Lower lobe of right lung (tissue), 2 donors: ENCODE results near the gene BEX4. TPM values are rescaled to one million over a fixed set of nuclear protein-coding genes. Genes with fewer than 3 reads are reported as not detected.
A peak's percentile ranks its signal among the peaks of the same experiment; 100 is the strongest.
"Not testable (repeated sequence)": the region's sequence is repeated elsewhere in the genome, so short reads cannot be mapped to it uniquely, and the experiment has no call there.

Source experiments
- ATAC-seq, 2 donors: fragments of 200-7000 bp; cut with Tn5 transposase; one replicate each; pipeline ENCODE4 v1.9.1; 2020 to 2022; ENCODE audit warnings: mild to moderate bottlenecking in 2 of 2, moderate library complexity in 2 of 2
- DNase-seq: peaks from one replicate; pipeline ENCODE4 v3.0.0-alpha.2; 2020
- H3K27ac ChIP-seq: fragments of 200-600 bp; one replicate; pipeline ENCODE4 v1.8.0; 2022
- H3K27me3 ChIP-seq: fragments of 200-600 bp; one replicate; pipeline ENCODE4 v1.8.0; 2022; ENCODE audit warnings: low read depth
- H3K36me3 ChIP-seq: fragments of 200-600 bp; one replicate; pipeline ENCODE4 v1.8.0; 2022; ENCODE audit warnings: mild to moderate bottlenecking
- H3K4me1 ChIP-seq: fragments of 200-600 bp; one replicate; pipeline ENCODE4 v1.8.0; 2022
- H3K4me3 ChIP-seq: fragments of 200-600 bp; one replicate; pipeline ENCODE4 v1.8.0; 2022; ENCODE audit warnings: mild to moderate bottlenecking
- H3K9me3 ChIP-seq: fragments of 200-600 bp; one replicate; pipeline ENCODE4 v1.8.0; 2022
- CTCF ChIP-seq: fragments of 200-600 bp; IDR thresholded peaks from one replicate; pipeline ENCODE4 v1.8.0; 2022; ENCODE audit warnings: antibody characterized with exemption, mild to moderate bottlenecking
- intact Hi-C: fragments of 100-400 bp; cut with DNase I; formaldehyde crosslinking; loops from one replicate; pipeline ENCODE4 v1.11.0; 2022
- total RNA-seq: library from RNA; stranded (reverse); fragmentation: NEBNext Ultra II Directional; extraction: Animal tissue kit (Norgen Biotek cat#: 25700); gene quantifications from one replicate; pipeline ENCODE4 v1.2.1, GENCODE V29; 2021
- donor health status: DM: no; HTN: yes; CAD: no; lungs with severe emphysema.

The BEX4 gene
- total RNA-seq, 1 donor from 2014 or later: 37.3 TPM

- no peaks in the 10 kb centered on the region for H3K4me1 ChIP-seq
- H3K27ac ChIP-seq: no peak overlapping the region
- H3K27me3 ChIP-seq: no peaks in the 10 kb centered on the region
- H3K9me3 ChIP-seq: no peaks in the 10 kb centered on the region
- no peak for TF ChIP-seq CTCF
- intact Hi-C loops: loop anchor here (10.0 kb wide), 1 partner anchor 255 kb away; no protein-coding TSS in a partner anchor
- no peak overlapping the region for H3K4me3 ChIP-seq
- DNase-seq (no peak), ATAC-seq (no peak)
- no peaks in the 10 kb centered on the region for H3K36me3 ChIP-seq
Observed at GRCh38 chrX:103210056-103210455, 4.9 kb upstream of the BEX4 start.

- Histone ChIP-seq H3K9me3 (no peaks in the 10 kb centered on the region), H3K4me1 (no peaks in the 10 kb centered on the region), H3K4me3 (no peak overlapping the region), H3K36me3 (no peaks in the 10 kb centered on the region), H3K27ac (no peak overlapping the region), H3K27me3 (no peaks in the 10 kb centered on the region)
- DNase-seq (no peak), ATAC-seq (peak in 1 of 2 donors; percentile 38)
- TF ChIP-seq CTCF: peak; percentile 45
- intact Hi-C loops: loop anchor here (10.0 kb wide), 1 partner anchor 254 kb away; no protein-coding TSS in a partner anchor
Observed at GRCh38 chrX:103211012-103211715, 3.7 kb upstream of the BEX4 start.

- intact Hi-C loops: loop anchor here (10.0 kb wide), 1 partner anchor 252 kb away; no protein-coding TSS in a partner anchor
Observed at GRCh38 chrX:103212749-103213457, 2.0 kb upstream of the BEX4 start.

GRCh38 chrX:103215425-103215991 lies 600 bp downstream of the BEX4 start:
- no peaks in the 10 kb centered on the region for H3K36me3 ChIP-seq
- H3K4me3 ChIP-seq: peak overlapping the region; percentile 70
- intact Hi-C loops: loop anchor here (10.0 kb wide), 1 partner anchor 249 kb away; no protein-coding TSS in a partner anchor
- TF ChIP-seq CTCF: no peak
- peak; percentile 77 to 78 for ATAC-seq
- no peaks in the 10 kb centered on the region for H3K4me1 ChIP-seq
- DNase-seq: peak; percentile 48
- no peaks in the 10 kb centered on the region for H3K27me3 ChIP-seq
- H3K27ac ChIP-seq: peak overlapping the region; percentile 86
- no peaks in the 10 kb centered on the region for H3K9me3 ChIP-seq

More at GRCh38 chrX:103212749-103213457, 2.0 kb upstream of the BEX4 start:
- Histone ChIP-seq H3K36me3 (no peaks in the 10 kb centered on the region), H3K27me3 (no peaks in the 10 kb centered on the region), H3K4me3 (no peak overlapping the region), H3K9me3 (no peaks in the 10 kb centered on the region), H3K27ac (no peak overlapping the region), H3K4me1 (no peaks in the 10 kb centered on the region)
- TF ChIP-seq CTCF: no peak
- DNase-seq (no peak), ATAC-seq (no peak)

- Histone ChIP-seq H3K27me3 (no peaks in the 10 kb centered on the region), H3K36me3 (no peaks in the 10 kb centered on the region), H3K9me3 (no peaks in the 10 kb centered on the region), H3K4me3 (peak overlapping the region; percentile 28), H3K4me1 (no peaks in the 10 kb centered on the region), H3K27ac (no peak overlapping the region)
- intact Hi-C loops: no loop called here
- no peak for TF ChIP-seq CTCF
- DNase-seq: peak; percentile 49
- peak; percentile 62 to 68 for ATAC-seq
Observed at GRCh38 chrX:103220511-103221323, 5.8 kb downstream of the BEX4 start.

- ATAC-seq, H3K4me1 ChIP-seq, H3K4me3 ChIP-seq, H3K36me3 ChIP-seq, H3K27me3 ChIP-seq, intact Hi-C loops, H3K27ac ChIP-seq, H3K9me3 ChIP-seq, DNase-seq: not testable (repeated sequence)
Observed at GRCh38 chrX:103225918-103226317, 11.0 kb downstream of the BEX4 start.
